Muscle of leg (tissue), 11 donors: ENCODE results near the gene CAMTA1. TPM values are rescaled to one million over a fixed set of nuclear protein-coding genes. Genes with fewer than 3 reads are reported as not detected.
"Not testable (repeated sequence)": the region's sequence is repeated elsewhere in the genome, so short reads cannot be mapped to it uniquely, and the experiment has no call there.

Source experiments
- DNase-seq: peaks from one replicate; pipeline ENCODE4 v3.0.0; 2013
- H3K27ac ChIP-seq: one replicate; pipeline ENCODE4 v1.5.1; 2013; ENCODE audit warnings: mild to moderate bottlenecking, low read length, control low read depth
- H3K27me3 ChIP-seq: one replicate; pipeline ENCODE4 v1.6.1; 2013; ENCODE audit warnings: low read length; ENCODE audit not compliant: control insufficient read depth, insufficient read depth
- H3K36me3 ChIP-seq: one replicate; pipeline ENCODE4 v1.6.1; 2013; ENCODE audit warnings: low read length; ENCODE audit not compliant: control insufficient read depth, insufficient read depth
- H3K4me1 ChIP-seq: one replicate; pipeline ENCODE4 v1.6.1; 2013; ENCODE audit warnings: low read length; ENCODE audit not compliant: control insufficient read depth, insufficient read depth
- H3K4me3 ChIP-seq: one replicate; pipeline ENCODE4 v1.5.1; 2013; ENCODE audit warnings: low read length, control low read depth
- H3K9me3 ChIP-seq: replicated peaks from 2 replicates; pipeline ENCODE4 v1.6.1; 2013; ENCODE audit warnings: low read depth, low read length; ENCODE audit not compliant: control insufficient read depth
- WGBS: methylation state at CpG from one replicate; pipeline ENCODE4 v1.1.5; 2013; ENCODE audit warnings: missing lambda C conversion rate; ENCODE audit not compliant: insufficient coverage; 5-methylcytosine and 5-hydroxymethylcytosine counted together
- polyA plus RNA-seq, 8 donors: library from polyadenylated mRNA; unstranded; fragments of 120-200 nt; gene quantifications; one replicate each; pipeline versions ENCODE4 v1.2.1 to v1.2.3, GENCODE V29; 2013; ENCODE audit warnings: inconsistent platforms in 1 of 8, low replicate concordance in 1 of 8; ENCODE audit not compliant: insufficient read length in 8 of 8, insufficient read depth in 1 of 8
- total RNA-seq: library from RNA; stranded (reverse); fragments of 120-200 nt; gene quantifications from one replicate; pipeline ENCODE4 v1.2.4, GENCODE V29; 2013

The CAMTA1 gene
- total and polyA plus RNA-seq, 9 donors = 36.4 to 56.4 (median 47.7) TPM

- H3K27me3 ChIP-seq = no peaks in the 10 kb centered on the region
- H3K36me3 ChIP-seq = no peaks in the 10 kb centered on the region
- peaks cover 3% of the 10 kb centered on the region for H3K9me3 ChIP-seq
- peaks cover 28% of the 10 kb centered on the region for H3K4me1 ChIP-seq
- peak overlapping the region; percentile 15 for H3K27ac ChIP-seq
- WGBS = 71% methylated on average over 10 of the region's 13 CpGs
- no peak overlapping the region for H3K4me3 ChIP-seq
- DNase-seq = peak; percentile 39
Measured at GRCh38 chr1:6918186-6918924, 133.1 kb downstream of the CAMTA1 start.

GRCh38 chr1:6918925-6919511 lies 133.8 kb downstream of the CAMTA1 start:
- Histone ChIP-seq H3K27me3 (no peaks in the 10 kb centered on the region), H3K4me3 (no peak overlapping the region), H3K4me1 (peaks cover 34% of the 10 kb centered on the region), H3K27ac (no peak overlapping the region), H3K9me3 (no peaks in the 10 kb centered on the region), H3K36me3 (no peaks in the 10 kb centered on the region)
- no peak for DNase-seq
- WGBS = 79% methylated on average over 5 of the region's 7 CpGs

GRCh38 chr1:6921506-6921905 lies 136.3 kb downstream of the CAMTA1 start:
- not testable (repeated sequence) for H3K36me3 ChIP-seq
- no CpG with 5 or more reads among the region's 5 CpGs for WGBS
- peaks cover 46% of the 10 kb centered on the region for H3K4me1 ChIP-seq

DNA sequence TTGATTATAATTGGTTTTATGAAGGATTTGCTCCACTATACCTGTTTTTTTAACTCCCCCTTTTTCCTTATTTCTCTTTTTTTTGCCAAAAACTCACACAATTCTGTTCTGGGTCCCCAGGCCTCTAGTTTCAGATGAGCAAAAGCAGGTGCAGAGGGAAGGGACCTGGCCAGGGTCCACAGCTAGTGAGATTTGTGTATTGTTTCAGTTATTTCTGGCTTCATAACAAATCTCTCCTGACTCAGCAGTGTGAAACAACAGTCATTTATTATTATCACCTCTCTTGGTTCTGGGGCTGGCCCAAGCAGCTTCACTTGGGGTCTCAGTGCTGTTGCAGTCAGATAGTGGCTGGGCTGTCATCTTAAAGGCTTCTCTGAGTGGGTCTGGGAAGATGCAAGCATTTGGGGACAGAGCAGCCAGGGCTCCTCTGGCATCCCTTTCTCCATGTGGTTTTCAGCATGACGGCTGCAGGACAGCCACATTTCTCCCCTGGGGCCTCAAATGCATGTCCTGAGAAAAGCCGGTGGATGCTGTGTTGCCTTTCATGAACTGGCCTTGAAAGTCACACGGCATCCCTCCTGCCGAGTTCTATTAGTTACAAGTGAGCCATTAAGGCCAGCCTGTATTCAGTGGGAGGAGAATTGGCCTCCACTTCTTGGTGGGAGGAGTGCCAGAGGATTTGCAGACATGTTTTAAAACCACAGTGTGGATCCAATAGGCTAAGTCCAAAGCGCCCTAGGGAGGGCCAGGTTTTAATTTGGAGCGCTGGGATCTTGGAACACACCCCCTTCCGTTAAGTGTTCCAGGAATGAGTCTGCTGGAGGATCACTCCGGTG lies 137.1 kb downstream of the CAMTA1 start:
- peak overlapping the region; percentile 50 for H3K27ac ChIP-seq
- 0% methylated on average over 7 of the region's 8 CpGs for WGBS
- no peaks in the 10 kb centered on the region for H3K9me3 ChIP-seq
- peak; percentile 97 for DNase-seq
- no peaks in the 10 kb centered on the region for H3K27me3 ChIP-seq
- no peak overlapping the region for H3K4me3 ChIP-seq
- no peaks in the 10 kb centered on the region for H3K36me3 ChIP-seq
- peaks cover 46% of the 10 kb centered on the region for H3K4me1 ChIP-seq

More at GRCh38 chr1:6921506-6921905, 136.3 kb downstream of the CAMTA1 start:
- H3K27ac ChIP-seq, DNase-seq, H3K27me3 ChIP-seq, H3K4me3 ChIP-seq, H3K9me3 ChIP-seq: not testable (repeated sequence)

- Histone ChIP-seq H3K27ac (no peak overlapping the region), H3K9me3 (no peaks in the 10 kb centered on the region), H3K27me3 (no peaks in the 10 kb centered on the region), H3K36me3 (no peaks in the 10 kb centered on the region), H3K4me1 (peaks cover 41% of the 10 kb centered on the region), H3K4me3 (no peak overlapping the region)
- WGBS = 80% methylated on average over 3 of the region's 5 CpGs
- DNase-seq = no peak
Measured at GRCh38 chr1:6923012-6923411, 137.8 kb downstream of the CAMTA1 start.

DNA sequence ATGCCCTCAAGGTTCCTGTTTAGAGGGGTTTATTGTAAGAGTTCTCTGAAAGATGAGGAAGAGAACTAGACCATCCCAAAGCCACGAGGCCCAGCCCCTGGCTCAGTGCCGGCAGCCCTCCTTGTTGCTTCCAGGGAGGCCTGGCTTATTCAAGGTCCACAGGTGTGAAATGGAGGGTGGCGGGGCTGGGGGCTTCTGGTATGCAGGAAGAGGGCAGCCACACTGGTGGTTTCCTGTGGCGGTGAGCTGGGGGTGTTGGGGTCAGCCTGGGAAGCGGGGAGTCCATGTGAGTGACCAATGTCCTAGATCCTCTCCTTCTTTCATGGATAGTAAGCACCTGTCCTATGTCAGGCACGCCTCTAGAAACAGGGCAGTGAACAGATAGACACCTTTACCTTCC lies 138.2 kb downstream of the CAMTA1 start:
- H3K27ac ChIP-seq = no peak overlapping the region
- 31% methylated on average over 2 of the region's 6 CpGs for WGBS
- H3K9me3 ChIP-seq = no peaks in the 10 kb centered on the region
- H3K4me3 ChIP-seq = no peak overlapping the region
- H3K36me3 ChIP-seq = no peaks in the 10 kb centered on the region
- DNase-seq = no peak
- peaks cover 40% of the 10 kb centered on the region for H3K4me1 ChIP-seq
- no peaks in the 10 kb centered on the region for H3K27me3 ChIP-seq

DNA sequence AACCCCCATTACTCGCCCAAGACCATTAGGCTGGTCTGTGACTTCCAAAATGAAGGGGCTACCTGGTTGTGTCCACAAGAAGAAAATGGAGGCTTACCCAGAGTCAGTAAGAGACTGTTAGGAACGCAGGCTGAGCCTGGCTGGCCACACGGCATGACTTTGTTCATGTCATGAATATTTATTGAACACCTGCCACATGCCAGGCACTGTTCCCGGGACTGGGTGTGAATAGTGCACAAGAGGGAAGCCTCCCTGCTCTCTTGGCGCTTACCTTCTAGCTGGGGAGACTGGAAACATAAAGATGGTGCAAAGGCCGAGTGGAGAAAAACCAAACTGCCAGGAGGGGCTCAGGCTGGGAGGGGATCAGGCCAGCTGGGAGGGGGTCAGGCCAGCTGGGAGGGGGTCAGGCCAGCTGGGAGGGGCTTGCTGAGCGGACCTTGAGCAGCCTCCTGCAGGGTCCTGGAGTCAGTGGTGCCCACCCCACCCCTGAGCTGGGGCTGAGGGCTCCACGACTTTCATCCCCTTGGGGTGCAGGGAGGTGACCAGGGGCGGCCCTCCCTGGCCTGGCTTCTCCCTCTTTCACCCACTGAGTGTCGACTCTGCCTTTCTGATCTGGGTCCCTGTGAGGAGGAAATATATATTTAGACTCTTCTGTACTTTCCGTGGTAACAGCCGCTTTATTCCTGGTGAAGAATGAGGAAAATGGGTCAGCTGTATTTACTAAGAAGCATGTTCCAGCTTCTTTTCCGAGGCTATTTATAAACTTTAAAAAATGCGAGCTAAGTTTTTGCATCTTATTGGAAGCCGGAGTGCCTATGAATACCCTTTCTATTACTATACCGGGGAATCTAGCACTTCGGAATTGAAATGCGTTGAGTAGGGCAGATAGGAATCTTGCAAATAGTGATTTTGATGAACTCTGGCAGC lies 139.0 kb downstream of the CAMTA1 start:
- Histone ChIP-seq H3K27ac (peak overlapping the region; percentile 75), H3K27me3 (no peaks in the 10 kb centered on the region), H3K4me3 (no peak overlapping the region), H3K36me3 (no peaks in the 10 kb centered on the region), H3K9me3 (no peaks in the 10 kb centered on the region), H3K4me1 (peaks cover 34% of the 10 kb centered on the region)
- 51% methylated on average over 4 of the region's 18 CpGs for WGBS
- peak; percentile 87 for DNase-seq

DNA sequence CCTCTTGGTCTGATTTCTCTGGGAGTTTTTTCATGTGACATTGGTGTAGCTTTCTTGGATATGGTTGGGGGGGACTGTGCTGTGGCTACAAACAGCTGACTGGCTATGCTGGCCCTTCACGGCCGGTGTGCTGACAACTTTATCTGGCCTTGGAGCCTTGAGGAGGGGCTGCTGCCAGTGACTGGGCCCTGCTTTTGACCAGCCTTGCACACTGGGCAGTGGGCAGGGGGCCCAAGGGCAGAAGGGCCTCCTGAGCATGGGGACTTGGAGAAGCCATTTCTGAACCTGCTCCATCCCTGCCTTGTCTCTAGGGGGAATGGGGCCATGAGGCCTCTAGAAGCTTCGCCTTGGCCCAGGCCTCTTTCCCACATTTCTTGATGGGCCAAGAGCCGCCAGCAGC lies 139.6 kb downstream of the CAMTA1 start:
- no peak for DNase-seq
- Histone ChIP-seq H3K4me1 (peaks cover 34% of the 10 kb centered on the region), H3K36me3 (no peaks in the 10 kb centered on the region), H3K4me3 (no peak overlapping the region), H3K27ac (no peak overlapping the region), H3K9me3 (no peaks in the 10 kb centered on the region), H3K27me3 (no peaks in the 10 kb centered on the region)
- 72% methylated on average over 4 of the region's 4 CpGs for WGBS

GRCh38 chr1:6927626-6928025 lies 142.4 kb downstream of the CAMTA1 start:
- H3K36me3 ChIP-seq = no peaks in the 10 kb centered on the region
- no peaks in the 10 kb centered on the region for H3K27me3 ChIP-seq
- H3K9me3 ChIP-seq = no peaks in the 10 kb centered on the region
- H3K4me3 ChIP-seq = no peak overlapping the region
- H3K4me1 ChIP-seq = peaks cover 33% of the 10 kb centered on the region
- no peak overlapping the region for H3K27ac ChIP-seq
- no peak for DNase-seq
- 21% methylated on average over 4 of the region's 4 CpGs for WGBS
